ENCODE measurements around the gene IFI44. TPM values are rescaled to one million over a fixed set of nuclear protein-coding genes. Genes with fewer than 3 reads are reported as not detected.

IFI44 gene
- total and polyA plus RNA-seq, 2 donors from 2014 or later = 21.9 to 42.3 TPM

- no peaks in the 10 kb centered on the region for H3K27me3 ChIP-seq (ENCODE audit: control insufficient read depth, insufficient read depth, low read length)
- H3K4me3 ChIP-seq (ENCODE audit: low read length in 3 of 3) = no peak overlapping the region
- no peak overlapping the region for H3K27ac ChIP-seq (ENCODE audit: low read depth in 2 of 2, low read length in 2 of 2)
- TF ChIP-seq, protein P1, sequence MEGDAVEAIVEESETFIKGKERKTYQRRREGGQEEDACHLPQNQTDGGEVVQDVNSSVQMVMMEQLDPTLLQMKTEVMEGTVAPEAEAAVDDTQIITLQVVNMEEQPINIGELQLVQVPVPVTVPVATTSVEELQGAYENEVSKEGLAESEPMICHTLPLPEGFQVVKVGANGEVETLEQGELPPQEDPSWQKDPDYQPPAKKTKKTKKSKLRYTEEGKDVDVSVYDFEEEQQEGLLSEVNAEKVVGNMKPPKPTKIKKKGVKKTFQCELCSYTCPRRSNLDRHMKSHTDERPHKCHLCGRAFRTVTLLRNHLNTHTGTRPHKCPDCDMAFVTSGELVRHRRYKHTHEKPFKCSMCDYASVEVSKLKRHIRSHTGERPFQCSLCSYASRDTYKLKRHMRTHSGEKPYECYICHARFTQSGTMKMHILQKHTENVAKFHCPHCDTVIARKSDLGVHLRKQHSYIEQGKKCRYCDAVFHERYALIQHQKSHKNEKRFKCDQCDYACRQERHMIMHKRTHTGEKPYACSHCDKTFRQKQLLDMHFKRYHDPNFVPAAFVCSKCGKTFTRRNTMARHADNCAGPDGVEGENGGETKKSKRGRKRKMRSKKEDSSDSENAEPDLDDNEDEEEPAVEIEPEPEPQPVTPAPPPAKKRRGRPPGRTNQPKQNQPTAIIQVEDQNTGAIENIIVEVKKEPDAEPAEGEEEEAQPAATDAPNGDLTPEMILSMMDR (IDR thresholded peaks at IDR 0.05; ENCODE audit: borderline replicate concordance, extremely low read depth, insufficient read depth) = no peak
- H3K36me3 ChIP-seq (ENCODE audit: control insufficient read depth in 2 of 3, insufficient read depth in 3 of 3, low read length in 3 of 3) = peaks cover 0 to 4% (median 0%) of the 10 kb centered on the region in 3 donors
- intact Hi-C loops (cut with DNase I) = no loop called here
- no peak for FAIRE-seq
- H3K4me1 ChIP-seq (ENCODE audit: control insufficient read depth in 2 of 3, insufficient read depth in 2 of 3, low read depth in 1 of 3, low read length in 3 of 3) = no peaks in the 10 kb centered on the region
- no peak for DNase-seq
- H3K9ac ChIP-seq (ENCODE audit: low read length in 3 of 3) = no peak overlapping the region
- no peaks in the 10 kb centered on the region for H3K9me3 ChIP-seq (ENCODE audit: control insufficient read depth in 2 of 3, insufficient read depth in 1 of 3, low read length in 3 of 3)
These were observed 9.3 kb downstream of the IFI44 start for GRCh38 chr1:78658901-78659300.

GRCh38 chr1:78663923-78664322, 14.3 kb downstream of the IFI44 start:
- intact Hi-C loops (cut with DNase I) = no loop called here
- Histone ChIP-seq H3K4me1 (ENCODE audit: control insufficient read depth in 2 of 3, insufficient read depth in 2 of 3, low read depth in 1 of 3, low read length in 3 of 3) (no peaks in the 10 kb centered on the region), H3K9ac (ENCODE audit: low read length in 3 of 3) (no peak overlapping the region), H3K9me3 (ENCODE audit: control insufficient read depth in 2 of 3, insufficient read depth in 1 of 3, low read length in 3 of 3) (no peaks in the 10 kb centered on the region), H3K36me3 (ENCODE audit: control insufficient read depth in 2 of 3, insufficient read depth in 3 of 3, low read length in 3 of 3) (peaks cover 0 to 4% (median 0%) of the 10 kb centered on the region in 3 donors), H3K27ac (ENCODE audit: low read depth in 2 of 2, low read length in 2 of 2) (no peak overlapping the region), H3K27me3 (ENCODE audit: control insufficient read depth, insufficient read depth, low read length) (no peaks in the 10 kb centered on the region), H3K4me3 (ENCODE audit: low read length in 3 of 3) (no peak overlapping the region)
- TF ChIP-seq, protein P1 (IDR thresholded peaks at IDR 0.05; ENCODE audit: borderline replicate concordance, extremely low read depth, insufficient read depth) = no peak
- no peak for DNase-seq
- no peak for FAIRE-seq

DNA sequence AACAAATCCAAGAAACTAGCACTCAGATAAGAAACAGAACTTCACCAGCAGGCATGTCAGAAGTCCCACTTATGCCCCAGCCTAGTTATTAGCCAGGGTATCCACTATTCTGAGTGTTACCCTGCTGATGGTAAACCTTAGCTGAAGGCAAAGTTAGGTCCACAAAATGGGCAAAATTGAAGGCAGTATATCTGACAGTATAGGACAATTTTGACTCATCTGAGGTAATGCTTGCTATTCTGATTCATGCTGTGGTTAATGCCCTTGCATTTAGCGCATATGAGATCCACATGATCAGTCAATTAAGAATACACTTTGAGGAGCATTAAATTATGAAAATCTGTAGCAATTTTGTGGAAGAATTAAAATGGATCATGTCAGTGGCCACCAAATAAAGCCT, 15.1 kb downstream of the IFI44 start:
- FAIRE-seq (no peak), DNase-seq (no peak)

More for the DNA sequence above, 15.1 kb downstream of the IFI44 start:
- intact Hi-C loops (cut with DNase I) = no loop called here
- Histone ChIP-seq H3K4me1 (ENCODE audit: control insufficient read depth in 2 of 3, insufficient read depth in 2 of 3, low read depth in 1 of 3, low read length in 3 of 3) (no peaks in the 10 kb centered on the region), H3K9me3 (ENCODE audit: control insufficient read depth in 2 of 3, insufficient read depth in 1 of 3, low read length in 3 of 3) (no peaks in the 10 kb centered on the region), H3K36me3 (ENCODE audit: control insufficient read depth in 2 of 3, insufficient read depth in 3 of 3, low read length in 3 of 3) (peaks cover 0 to 2% (median 0%) of the 10 kb centered on the region in 3 donors), H3K4me3 (ENCODE audit: low read length in 3 of 3) (no peak overlapping the region), H3K27ac (ENCODE audit: low read depth in 2 of 2, low read length in 2 of 2) (no peak overlapping the region), H3K27me3 (ENCODE audit: control insufficient read depth, insufficient read depth, low read length) (no peaks in the 10 kb centered on the region), H3K9ac (ENCODE audit: low read length in 3 of 3) (no peak overlapping the region)
- TF ChIP-seq, protein P1 (IDR thresholded peaks at IDR 0.05; ENCODE audit: borderline replicate concordance, extremely low read depth, insufficient read depth) = no peak
